Neuronal stem cell (in vitro differentiated cells): ENCODE measurements around the gene ZCCHC24.
A peak's percentile ranks its signal among the peaks of the same experiment; 100 is the strongest.

ENCODE experiments used
- DNase-seq: peaks from one replicate; pipeline ENCODE4 v3.0.0-alpha.2; 2013; ENCODE audit warnings: low spot score
- H2AFZ ChIP-seq: one replicate; pipeline ENCODE4 v1.6.1; 2013; ENCODE audit warnings: mild to moderate bottlenecking, low read length, inconsistent platforms
- H2AK5ac ChIP-seq: 2 replicates; pipeline ENCODE4 v1.6.1; 2013; ENCODE audit warnings: low read depth, mild to moderate bottlenecking, inconsistent platforms, low read length, moderate library complexity, mixed read lengths
- H2BK120ac ChIP-seq: 2 replicates; pipeline ENCODE4 v1.6.1; 2013; ENCODE audit warnings: low read depth, mild to moderate bottlenecking, inconsistent platforms, low read length, moderate library complexity, mixed read lengths
- H2BK12ac ChIP-seq: one replicate; pipeline ENCODE4 v1.6.1; 2013; ENCODE audit warnings: low read length, inconsistent platforms
- H2BK15ac ChIP-seq: 2 replicates; pipeline ENCODE4 v1.6.1; 2013; ENCODE audit warnings: mild to moderate bottlenecking, low read length, inconsistent platforms, mixed read lengths
- H2BK5ac ChIP-seq: one replicate; pipeline ENCODE4 v1.6.1; 2013; ENCODE audit warnings: inconsistent platforms, mild to moderate bottlenecking, low read length, moderate library complexity
- H3K14ac ChIP-seq: one replicate; pipeline ENCODE4 v1.6.1; 2013; ENCODE audit warnings: low read length, inconsistent platforms
- H3K18ac ChIP-seq: 2 replicates; pipeline ENCODE4 v1.6.1; 2013; ENCODE audit warnings: low read length, inconsistent platforms
- H3K23ac ChIP-seq: 2 replicates; pipeline ENCODE4 v1.6.1; 2013; ENCODE audit warnings: low read depth, mild to moderate bottlenecking, mixed read lengths, low read length, inconsistent platforms; ENCODE audit not compliant: poor library complexity
- H3K27ac ChIP-seq: replicated peaks from 3 replicates; pipeline ENCODE4 v1.5.1; 2013; ENCODE audit warnings: low read length, inconsistent platforms
- H3K27me3 ChIP-seq, 3 experiments: 2 replicates each; pipeline ENCODE4 v1.6.1; 2013; ENCODE audit warnings: low read length in 3 of 3, mild to moderate bottlenecking in 2 of 3, inconsistent platforms in 1 of 3, low read depth in 1 of 3, mixed read lengths in 1 of 3, moderate library complexity in 1 of 3; ENCODE audit not compliant: control insufficient read depth in 3 of 3, insufficient read depth in 3 of 3
- H3K36me3 ChIP-seq, 2 donors: replicated peaks in 1 of 2; 2 replicates each; pipeline ENCODE4 v1.6.1; 2013; ENCODE audit warnings: low read length in 2 of 2; ENCODE audit not compliant: control insufficient read depth in 2 of 2, insufficient read depth in 2 of 2
- H3K4ac ChIP-seq: 2 replicates; pipeline ENCODE4 v1.6.1; 2013; ENCODE audit warnings: inconsistent platforms, mild to moderate bottlenecking, low read length, moderate library complexity
- H3K4me1 ChIP-seq, 2 donors: 1 replicate in 1 of 2; 2 replicates in 1 of 2; pipeline ENCODE4 v1.6.1; 2013; ENCODE audit warnings: low read length in 2 of 2, low read depth in 1 of 2; ENCODE audit not compliant: control insufficient read depth in 2 of 2, insufficient read depth in 1 of 2
- H3K4me2 ChIP-seq: one replicate; pipeline ENCODE4 v1.6.1; 2013; ENCODE audit warnings: mild to moderate bottlenecking, low read length, inconsistent platforms; ENCODE audit not compliant: insufficient read depth, poor library complexity, severe bottlenecking
- H3K4me3 ChIP-seq, 2 donors: 2 replicates each; pipeline ENCODE4 v1.5.1; 2013; ENCODE audit warnings: low read length in 2 of 2, mild to moderate bottlenecking in 2 of 2, inconsistent platforms in 1 of 2, moderate library complexity in 1 of 2
- H3K79me1 ChIP-seq: one replicate; pipeline ENCODE4 v1.6.1; 2013; ENCODE audit warnings: low read depth, mild to moderate bottlenecking, inconsistent platforms, low read length, moderate library complexity
- H3K9ac ChIP-seq: one replicate; pipeline ENCODE4 v1.6.1; 2013; ENCODE audit warnings: mild to moderate bottlenecking, low read depth, low read length, inconsistent platforms; ENCODE audit not compliant: poor library complexity
- H3K9me3 ChIP-seq, 2 donors: replicated peaks in 1 of 2; 2 replicates each; pipeline versions ENCODE3 to v1.6.1; 2013; ENCODE audit warnings: low read length in 2 of 2, mild to moderate bottlenecking in 2 of 2, inconsistent platforms in 1 of 2, low read depth in 1 of 2, mixed read lengths in 1 of 2, moderate library complexity in 1 of 2; ENCODE audit not compliant: control insufficient read depth in 2 of 2, insufficient read depth in 1 of 2
- H4K8ac ChIP-seq: one replicate; pipeline ENCODE4 v1.6.1; 2013; ENCODE audit warnings: low read depth, mild to moderate bottlenecking, inconsistent platforms, low read length, moderate library complexity
- H4K91ac ChIP-seq: one replicate; pipeline ENCODE4 v1.6.1; 2013; ENCODE audit warnings: low read length, low read depth, mild to moderate bottlenecking, inconsistent platforms; ENCODE audit not compliant: poor library complexity
- WGBS, 2 donors: extraction: QIAGEN DNeasy Blood & Tissue Kit; methylation state at CpG; one replicate each; pipeline ENCODE4 v1.1.7; 2013; ENCODE audit warnings: missing lambda C conversion rate in 2 of 2, mixed read lengths in 1 of 2; ENCODE audit not compliant: insufficient read length in 2 of 2, insufficient replicate concordance in 1 of 2; ENCODE audit errors: extremely low coverage in 2 of 2; 5-methylcytosine and 5-hydroxymethylcytosine counted together

The ZCCHC24 gene

DNA sequence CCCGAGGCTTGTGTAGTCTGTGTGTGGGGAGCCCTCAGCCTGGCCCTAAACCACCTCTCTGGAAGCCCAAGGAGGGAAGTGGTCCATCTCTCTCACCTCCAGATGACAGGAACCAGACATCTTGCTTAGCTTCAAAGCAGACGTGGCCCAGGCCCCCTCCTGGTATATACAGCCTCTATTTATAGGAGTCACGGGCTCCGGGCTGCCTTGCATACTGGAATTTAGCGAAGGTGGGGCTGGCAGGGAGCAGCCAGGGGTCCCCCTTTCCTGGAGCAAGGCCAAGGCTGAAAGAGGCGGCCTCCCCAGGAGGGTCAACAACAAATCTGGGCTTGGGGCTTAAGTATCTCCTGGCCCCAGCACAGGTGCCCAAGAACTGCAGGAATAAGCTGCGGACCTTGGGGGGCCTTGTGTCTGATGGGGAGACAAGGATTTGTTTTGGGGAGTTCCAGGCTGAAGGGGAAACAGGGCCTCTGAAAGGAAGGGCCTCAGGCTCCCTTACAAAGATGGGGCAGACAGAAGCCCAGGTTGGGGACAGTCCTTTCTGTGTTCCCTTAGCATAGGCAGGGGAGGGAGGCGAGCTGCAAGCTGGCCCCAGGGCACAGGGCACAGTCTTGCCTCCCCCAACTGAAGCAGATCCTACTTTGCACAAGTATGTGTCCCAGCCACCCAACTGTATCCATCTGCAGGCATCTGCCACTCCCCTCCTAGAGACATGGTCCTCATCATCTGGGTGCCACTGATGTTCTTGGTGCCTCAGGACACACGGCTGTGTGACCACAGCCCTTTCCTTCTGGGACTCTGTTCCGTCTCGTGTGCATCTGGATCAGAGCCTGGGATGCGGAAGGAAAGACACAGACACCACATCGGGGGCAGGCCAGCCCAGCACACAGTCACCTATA, 11.9 kb downstream of the ZCCHC24 start:
- DNase-seq: no peak
- Histone ChIP-seq H2BK5ac (no peak overlapping the region), H2BK120ac (no peak overlapping the region), H3K27me3 (no peaks in the 10 kb centered on the region), H3K4ac (peak overlapping the region; percentile 59), H2BK15ac (peak overlapping the region; percentile 45), H2BK12ac (no peak overlapping the region), H3K4me1 (peaks cover 0 to 14% of the 10 kb centered on the region in 2 donors), H3K4me2 (no peak overlapping the region), H2AK5ac (peak overlapping the region; percentile 36), H3K27ac (no peak overlapping the region), H3K79me1 (no peaks in the 10 kb centered on the region), H4K8ac (no peak overlapping the region), H3K9ac (peak overlapping the region; percentile 33), H3K14ac (no peak overlapping the region), H2AFZ (no peak overlapping the region), H3K4me3 (no peak overlapping the region), H3K36me3 (no peaks in the 10 kb centered on the region), H3K18ac (peak overlapping the region; percentile 48), H3K9me3 (no peaks in the 10 kb centered on the region), H3K23ac (no peak overlapping the region), H4K91ac (no peak overlapping the region)
- no CpG with 5 or more reads among the region's 13 CpGs for WGBS, 2 donors

DNA sequence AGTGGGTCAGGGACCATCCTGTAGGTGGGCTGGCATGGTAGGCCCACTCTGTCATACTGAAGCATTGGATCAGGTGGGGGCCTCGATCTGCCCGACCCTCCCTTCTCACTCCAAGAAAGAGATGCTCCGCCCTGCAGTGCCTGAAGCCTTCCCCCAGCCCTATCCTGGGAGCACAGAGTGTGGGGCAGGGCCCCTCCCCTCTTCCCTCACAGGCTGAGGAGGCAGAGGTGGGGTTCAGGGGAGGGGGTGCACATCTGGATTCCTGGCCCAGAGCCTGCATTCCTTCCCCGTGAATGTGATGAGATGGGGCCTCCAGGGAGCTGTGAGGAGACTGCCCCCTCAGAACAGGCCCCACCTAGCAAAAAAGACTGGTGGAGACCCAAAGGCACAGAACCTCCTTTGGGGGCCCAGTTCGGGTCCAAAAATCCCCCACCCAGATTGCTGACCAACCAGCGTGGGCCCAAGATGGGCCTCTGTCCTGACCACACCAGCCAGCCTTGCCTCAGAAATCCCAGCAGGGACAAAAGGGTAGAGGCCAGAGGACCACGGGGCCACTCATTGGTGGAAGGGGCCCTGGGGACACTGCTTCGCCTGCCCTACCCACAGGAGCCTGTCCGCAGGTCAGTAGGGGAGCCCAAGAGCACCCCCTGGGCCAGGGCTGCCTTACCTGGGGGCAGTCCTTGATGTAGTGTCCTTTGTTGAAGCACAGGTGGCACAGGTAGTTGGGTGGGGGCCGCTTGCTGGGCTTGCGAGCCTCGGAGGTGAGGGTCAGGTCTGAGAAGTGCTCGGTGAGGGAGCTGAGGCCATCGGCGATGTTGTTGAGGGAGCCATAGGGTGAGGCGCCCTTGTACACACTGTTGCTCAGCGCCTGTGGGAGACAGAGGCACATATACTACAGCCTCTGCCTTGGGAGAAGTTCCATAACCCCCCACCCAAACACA, 13.3 kb downstream of the ZCCHC24 start:
- no CpG with 5 or more reads among the region's 17 CpGs for WGBS, 2 donors

DNA sequence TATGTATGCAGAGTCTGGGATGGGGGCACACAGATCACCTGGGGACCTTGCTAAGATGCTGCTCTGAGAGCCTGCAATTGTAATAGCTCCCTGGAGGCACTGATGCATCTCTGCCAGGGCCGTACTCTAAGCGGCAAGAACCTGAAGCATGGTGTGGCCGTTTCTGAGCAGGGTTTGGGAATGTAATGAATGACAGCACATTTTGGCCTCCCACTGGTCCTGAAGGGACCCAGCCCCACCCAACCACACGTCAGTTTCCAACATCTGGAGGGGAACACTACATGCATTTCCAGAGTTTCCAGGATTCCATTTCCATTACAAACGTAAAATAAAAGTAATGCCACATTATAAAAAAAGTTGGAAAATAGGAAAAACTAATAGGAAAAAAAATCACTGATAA, 14.0 kb downstream of the ZCCHC24 start:
- Histone ChIP-seq H3K9ac (peak overlapping the region; percentile 60), H3K4ac (no peak overlapping the region), H2BK15ac (no peak overlapping the region), H3K18ac (no peak overlapping the region), H3K14ac (no peak overlapping the region), H3K4me3 (no peak overlapping the region), H3K36me3 (no peaks in the 10 kb centered on the region), H3K79me1 (no peaks in the 10 kb centered on the region), H2AFZ (no peak overlapping the region), H3K4me2 (no peak overlapping the region), H3K4me1 (peaks cover 0 to 14% of the 10 kb centered on the region in 2 donors), H3K9me3 (no peaks in the 10 kb centered on the region), H2BK120ac (no peak overlapping the region), H3K27me3 (no peaks in the 10 kb centered on the region), H3K23ac (peak overlapping the region; percentile 29), H4K91ac (no peak overlapping the region), H4K8ac (no peak overlapping the region), H2BK5ac (no peak overlapping the region), H3K27ac (no peak overlapping the region), H2AK5ac (no peak overlapping the region), H2BK12ac (no peak overlapping the region)
- WGBS, 2 donors: no CpG with 5 or more reads among the region's 5 CpGs
- DNase-seq: no peak

More for the DNA sequence above, 13.3 kb downstream of the ZCCHC24 start:
- H3K4me1 ChIP-seq: peaks cover 0 to 14% of the 10 kb centered on the region in 2 donors
- H3K27ac ChIP-seq: no peak overlapping the region
- H3K9me3 ChIP-seq: no peaks in the 10 kb centered on the region
- H3K14ac ChIP-seq: peak overlapping the region; percentile 66
- H2BK15ac ChIP-seq: peak overlapping the region; percentile 38
- H3K36me3 ChIP-seq: no peaks in the 10 kb centered on the region
- peak overlapping the region; percentile 58 for H3K23ac ChIP-seq
- H2AK5ac ChIP-seq: no peak overlapping the region
- no peak for DNase-seq
- H3K4ac ChIP-seq: no peak overlapping the region
- no peak overlapping the region for H4K91ac ChIP-seq
- H3K4me2 ChIP-seq: no peak overlapping the region
- H3K18ac ChIP-seq: peak overlapping the region; percentile 59
- no peak overlapping the region for H2BK12ac ChIP-seq
- no peak overlapping the region for H3K4me3 ChIP-seq
- no peak overlapping the region for H4K8ac ChIP-seq
- no peak overlapping the region for H3K9ac ChIP-seq
- no peaks in the 10 kb centered on the region for H3K27me3 ChIP-seq
- no peak overlapping the region for H2AFZ ChIP-seq
- no peak overlapping the region for H2BK120ac ChIP-seq
- H2BK5ac ChIP-seq: peak overlapping the region; percentile 19
- H3K79me1 ChIP-seq: no peaks in the 10 kb centered on the region

DNA sequence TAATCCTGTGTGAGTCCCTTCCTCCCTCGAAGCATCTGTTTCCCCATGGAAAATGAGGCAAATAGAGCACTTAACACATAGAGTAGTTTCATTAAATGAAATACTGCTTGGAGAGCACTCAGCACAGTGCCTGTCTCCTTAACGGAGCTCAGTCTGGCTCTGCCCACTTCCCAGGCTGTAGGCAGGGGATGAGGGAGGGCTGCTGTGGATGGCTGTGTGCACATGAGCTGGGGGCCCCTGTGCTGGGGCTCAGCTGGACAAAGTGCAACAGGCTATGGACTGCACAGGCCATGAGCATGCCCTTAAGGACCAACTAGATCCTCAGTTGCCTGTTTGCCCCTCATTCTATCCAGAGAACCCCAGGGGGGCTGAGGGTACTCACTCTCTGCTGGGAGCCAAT, 14.5 kb downstream of the ZCCHC24 start:
- WGBS, 2 donors: no CpG with 5 or more reads among the region's 2 CpGs
- DNase-seq: no peak
- H2BK120ac ChIP-seq: no peak overlapping the region
- peaks cover 0 to 14% of the 10 kb centered on the region in 2 donors for H3K4me1 ChIP-seq
- H3K79me1 ChIP-seq: no peaks in the 10 kb centered on the region
- H2BK12ac ChIP-seq: no peak overlapping the region
- no peak overlapping the region for H2AFZ ChIP-seq
- H3K9ac ChIP-seq: no peak overlapping the region
- H3K18ac ChIP-seq: no peak overlapping the region
- no peak overlapping the region for H4K91ac ChIP-seq
- H3K4ac ChIP-seq: no peak overlapping the region
- no peaks in the 10 kb centered on the region for H3K36me3 ChIP-seq
- H3K4me2 ChIP-seq: no peak overlapping the region
- H3K27ac ChIP-seq: no peak overlapping the region
- no peak overlapping the region for H3K4me3 ChIP-seq
- H3K9me3 ChIP-seq: no peaks in the 10 kb centered on the region
- no peak overlapping the region for H2BK5ac ChIP-seq
- no peak overlapping the region for H2BK15ac ChIP-seq
- no peak overlapping the region for H4K8ac ChIP-seq
- H3K14ac ChIP-seq: no peak overlapping the region
- no peak overlapping the region for H3K23ac ChIP-seq
- no peak overlapping the region for H2AK5ac ChIP-seq
- H3K27me3 ChIP-seq: no peaks in the 10 kb centered on the region
